HG02588 (cell line): ENCODE results near the gene CEP120.
"Not testable (repeated sequence)": the region's sequence is repeated elsewhere in the genome, so short reads cannot be mapped to it uniquely, and the experiment has no call there.

Source experiments
- ATAC-seq: cut with Tn5 transposase; IDR thresholded peaks from one replicate; pipeline ENCODE4 v1.9.1; 2021; ENCODE audit warnings: mild to moderate bottlenecking, moderate library complexity; ENCODE audit not compliant: unreplicated experiment

Gene CEP120

DNA sequence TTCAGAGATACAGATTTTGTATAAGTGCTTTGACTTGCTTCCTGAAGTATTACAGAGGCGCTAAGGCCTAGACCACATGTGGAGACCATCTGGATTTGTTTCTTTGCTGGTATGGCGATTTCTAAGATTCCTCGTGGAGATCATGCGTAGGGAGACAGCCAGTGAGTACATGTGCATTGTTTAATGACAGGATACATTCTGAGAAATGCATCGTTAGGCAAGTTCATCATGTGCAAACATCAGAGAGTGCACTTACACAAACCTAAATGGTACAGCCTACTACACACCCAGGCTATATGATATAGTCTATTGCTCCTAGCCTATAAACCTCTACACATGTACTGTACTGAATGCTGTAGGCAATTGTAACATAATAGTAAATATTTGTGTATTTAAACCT, 16.5 kb upstream of the CEP120 start:
- ATAC-seq: no peak

GRCh38 chr5:123438902-123439301, 15.7 kb upstream of the CEP120 start:
- no peak for ATAC-seq

GRCh38 chr5:123438244-123438643, 15.0 kb upstream of the CEP120 start:
- peak; percentile 91 for ATAC-seq

- ATAC-seq: no peak
These were observed 13.0 kb upstream of the CEP120 start for GRCh38 chr5:123436201-123436600.

- no peak for ATAC-seq
These were observed 11.6 kb upstream of the CEP120 start for GRCh38 chr5:123434796-123435195.

DNA sequence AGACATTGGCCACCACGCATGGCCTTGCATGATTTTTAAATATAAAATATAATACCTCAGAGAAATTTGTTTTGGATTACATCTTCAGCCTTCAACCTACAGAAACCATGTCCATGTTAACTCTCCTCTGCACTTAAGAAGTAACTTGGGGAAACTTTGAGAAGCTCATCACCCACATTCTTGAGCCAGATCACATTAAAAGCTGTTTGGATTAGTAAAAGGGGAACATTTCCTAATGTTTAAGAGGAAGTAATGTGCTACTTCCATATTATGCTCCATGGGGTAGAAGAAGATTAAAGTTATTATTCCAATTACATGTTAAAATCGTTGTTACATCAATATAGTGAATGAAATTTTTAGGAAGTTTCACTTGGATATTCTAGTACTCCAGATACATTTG, 10.4 kb upstream of the CEP120 start:
- ATAC-seq: no peak

DNA sequence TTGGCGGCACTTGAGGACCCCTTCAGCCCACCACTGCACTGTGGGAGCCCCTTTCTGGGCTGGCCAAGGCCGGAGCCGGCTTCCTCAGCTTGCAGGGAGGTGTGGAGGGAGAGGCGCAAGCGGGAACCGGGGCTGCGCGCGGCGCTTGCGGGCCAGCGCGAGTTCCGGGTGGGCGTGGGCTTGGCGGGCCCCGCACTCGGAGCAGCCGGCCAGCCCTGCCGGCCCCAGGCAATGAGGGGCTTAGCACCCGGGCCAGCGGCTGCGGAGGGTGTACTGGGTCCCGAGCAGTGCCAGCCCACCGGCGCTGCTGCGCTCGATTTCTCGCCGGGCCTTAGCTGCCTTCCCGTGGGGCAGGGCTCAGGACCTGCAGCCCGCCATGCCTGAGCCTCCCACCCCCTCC, 7.2 kb upstream of the CEP120 start:
- not testable (repeated sequence) for ATAC-seq

DNA sequence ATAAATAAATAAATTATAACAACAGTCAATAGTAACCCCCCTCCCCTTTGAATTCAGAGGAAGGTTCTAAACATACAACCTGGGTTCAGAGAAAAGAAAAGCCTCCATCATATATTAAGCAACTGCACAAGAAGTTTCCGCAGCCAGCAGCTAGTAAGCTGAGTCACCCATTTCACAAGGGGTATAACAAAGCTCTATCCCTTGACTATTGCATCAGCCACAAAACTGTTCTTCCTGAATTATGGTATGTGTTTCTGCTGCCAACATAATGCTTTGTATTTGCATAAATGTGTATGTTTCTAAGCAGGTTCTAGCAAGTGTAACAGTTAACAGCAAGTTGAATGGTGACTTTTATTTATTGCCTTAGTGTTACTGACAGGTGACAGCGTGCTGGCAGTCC, 6.8 kb upstream of the CEP120 start:
- ATAC-seq: no peak

- ATAC-seq: no peak
These were observed 6.2 kb upstream of the CEP120 start for GRCh38 chr5:123429221-123429954.

DNA sequence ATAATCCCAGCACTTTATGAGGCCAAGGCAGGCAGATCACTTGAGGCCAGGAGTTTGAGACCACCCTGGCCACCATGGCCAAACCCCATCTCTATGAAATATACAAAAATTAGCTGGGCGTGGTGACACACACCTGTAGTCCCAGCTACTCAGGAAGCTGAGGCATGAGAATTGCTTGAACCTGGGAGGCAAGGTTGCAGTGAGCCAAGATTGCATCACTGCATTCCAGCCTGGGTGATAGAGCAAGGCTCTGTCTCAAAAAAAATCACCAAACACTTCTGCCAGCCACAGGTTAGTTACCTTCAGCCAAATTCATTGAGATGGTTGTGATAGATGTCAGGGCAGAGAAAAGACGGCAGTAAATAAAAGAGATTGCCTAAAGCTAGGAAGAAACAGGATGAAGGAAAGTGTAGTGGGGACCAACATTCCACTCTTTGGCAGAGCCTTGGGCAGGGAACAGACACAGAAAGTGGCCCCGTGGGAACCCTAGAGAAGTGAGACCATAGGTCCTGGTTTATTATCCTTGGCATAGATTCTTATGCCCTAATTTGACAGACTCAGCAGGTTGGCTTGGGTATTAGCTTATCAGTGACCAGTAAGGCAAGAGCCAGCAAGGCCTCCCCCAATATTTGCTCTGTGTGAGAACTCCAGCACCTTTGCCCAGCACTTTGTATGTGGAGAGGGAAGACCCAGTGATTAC, 5.5 kb upstream of the CEP120 start:
- no peak for ATAC-seq

DNA sequence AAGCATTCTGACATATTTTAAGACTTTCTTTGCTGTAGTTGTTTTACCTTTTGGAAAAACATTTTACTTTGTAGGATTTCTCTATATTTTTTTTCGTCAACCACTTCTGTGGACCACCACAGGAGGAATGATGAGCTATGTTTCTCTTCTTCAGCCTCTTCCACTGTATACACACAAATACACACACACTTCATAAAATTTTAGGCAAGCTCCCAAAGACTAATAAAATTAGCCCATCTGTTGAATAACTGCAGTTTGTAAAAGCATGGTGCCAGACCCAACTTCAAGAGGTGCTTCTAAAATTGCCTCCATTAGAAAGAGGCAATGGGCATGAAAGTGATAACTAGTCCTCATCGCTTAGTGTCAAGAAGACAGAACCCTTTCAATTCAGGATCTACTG, 4.1 kb upstream of the CEP120 start:
- no peak for ATAC-seq

GRCh38 chr5:123425431-123425830, 2.2 kb upstream of the CEP120 start:
- ATAC-seq: no peak

- peak; percentile 17 for ATAC-seq
These were observed 548 bp downstream of the CEP120 start for GRCh38 chr5:123422433-123423277.

DNA sequence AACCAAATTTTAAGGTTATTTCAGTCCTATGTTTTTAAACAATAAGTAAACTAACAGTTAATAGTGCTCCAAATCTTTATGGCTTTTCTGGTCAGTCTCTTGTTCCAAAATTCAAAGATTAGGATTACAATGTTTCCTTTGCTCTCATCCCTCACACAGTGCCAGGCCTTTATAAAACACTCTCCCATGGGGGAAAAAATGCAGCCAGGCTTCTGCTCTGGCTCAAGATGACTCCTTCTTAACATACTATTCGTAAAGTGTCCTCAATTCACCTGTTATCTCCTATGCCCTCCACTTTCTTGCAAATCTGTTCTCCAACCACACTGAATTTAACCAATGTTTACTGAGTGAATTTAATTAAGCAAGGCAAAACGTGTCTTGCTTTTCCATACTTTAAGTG, 1.4 kb downstream of the CEP120 start:
- ATAC-seq: no peak

DNA sequence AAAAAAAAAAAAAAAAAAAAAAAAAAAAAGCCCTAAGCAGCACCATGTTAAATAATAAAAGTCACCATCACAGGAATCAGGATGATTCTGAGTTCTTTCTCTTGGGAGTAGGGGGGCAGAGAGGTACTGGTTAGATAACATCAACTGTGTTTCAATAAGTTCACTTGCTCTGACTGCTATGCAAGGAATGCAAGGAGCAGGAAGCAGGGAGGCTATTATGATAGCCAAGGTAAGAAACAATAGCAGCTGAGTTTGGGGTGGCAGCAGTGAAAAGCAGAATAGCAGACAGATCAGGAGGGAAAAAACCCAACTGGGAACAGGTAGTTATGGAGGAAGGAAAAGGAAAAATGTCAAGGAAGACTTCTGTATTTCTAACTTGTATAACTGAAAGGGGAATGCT, 8.2 kb downstream of the CEP120 start:
- no peak for ATAC-seq

- no peak for ATAC-seq
These were observed 11.0 kb downstream of the CEP120 start for GRCh38 chr5:123412206-123412605.

- ATAC-seq: not testable (repeated sequence)
These were observed 21.2 kb downstream of the CEP120 start for GRCh38 chr5:123401999-123402398.

GRCh38 chr5:123401320-123401719, 21.9 kb downstream of the CEP120 start:
- no peak for ATAC-seq

- ATAC-seq: not testable (repeated sequence)
These were observed 22.3 kb downstream of the CEP120 start for GRCh38 chr5:123400870-123401291.

GRCh38 chr5:123398058-123398733, 25.0 kb downstream of the CEP120 start:
- no peak for ATAC-seq

DNA sequence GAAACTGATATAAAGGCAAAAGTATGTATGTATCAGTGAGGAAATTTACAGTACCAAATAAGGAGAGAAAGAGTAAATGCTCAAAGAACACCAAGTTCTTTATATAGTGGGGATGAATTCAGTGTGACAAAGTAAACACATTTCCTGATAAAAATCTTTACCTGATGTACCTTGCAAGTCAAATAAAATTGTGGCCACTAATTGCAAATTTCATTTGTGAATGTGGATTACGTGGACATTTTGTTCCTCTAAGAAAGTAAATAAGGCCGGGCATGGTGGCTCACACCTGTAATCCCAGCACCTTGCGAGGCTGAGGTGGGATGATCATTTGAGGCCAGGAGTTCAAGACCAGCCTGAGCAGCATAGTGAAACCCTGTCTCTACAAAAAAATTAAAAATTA, 25.7 kb downstream of the CEP120 start:
- no peak for ATAC-seq
